ENCODE measurements around the gene NFATC3.
"Not testable (repeated sequence)": the region's sequence is repeated elsewhere in the genome, so short reads cannot be mapped to it uniquely, and the experiment has no call there.

The NFATC3 gene

GRCh38 chr16:68149596-68149995 is 64.4 kb downstream of the NFATC3 start:
- no peak for TF ChIP-seq CTCF (IDR thresholded peaks at IDR 0.05; ENCODE audit: low read depth, low read length, missing control alignments)
- DNase-seq (ENCODE audit: extremely low read depth, low read depth): no peak
- H3K4me3 ChIP-seq (replicated peaks; ENCODE audit: low read depth, low read length): no peak overlapping the region

- TF ChIP-seq CTCF (IDR thresholded peaks at IDR 0.05; ENCODE audit: low read depth, low read length, missing control alignments): no peak
- no peak for DNase-seq (ENCODE audit: extremely low read depth, low read depth)
- H3K4me3 ChIP-seq (replicated peaks; ENCODE audit: low read depth, low read length): no peak overlapping the region
These were observed 70.3 kb downstream of the NFATC3 start for GRCh38 chr16:68155425-68155824.

- TF ChIP-seq CTCF (IDR thresholded peaks at IDR 0.05; ENCODE audit: low read depth, low read length, missing control alignments): no peak
- no peak for DNase-seq (ENCODE audit: extremely low read depth, low read depth)
- no peak overlapping the region for H3K4me3 ChIP-seq (replicated peaks; ENCODE audit: low read depth, low read length)
These were observed 77.2 kb downstream of the NFATC3 start for GRCh38 chr16:68162413-68162812.

GRCh38 chr16:68163275-68163674 is 78.1 kb downstream of the NFATC3 start:
- DNase-seq (ENCODE audit: extremely low read depth, low read depth); H3K4me3 ChIP-seq (replicated peaks; ENCODE audit: low read depth, low read length): not testable (repeated sequence)

GRCh38 chr16:68166264-68166663 is 81.1 kb downstream of the NFATC3 start:
- no peak for TF ChIP-seq CTCF (IDR thresholded peaks at IDR 0.05; ENCODE audit: low read depth, low read length, missing control alignments)
- no peak overlapping the region for H3K4me3 ChIP-seq (replicated peaks; ENCODE audit: low read depth, low read length)
- DNase-seq (ENCODE audit: extremely low read depth, low read depth): no peak

GRCh38 chr16:68179196-68179795 is 94.1 kb downstream of the NFATC3 start:
- no peak overlapping the region for H3K4me3 ChIP-seq (replicated peaks; ENCODE audit: low read depth, low read length)
- TF ChIP-seq CTCF (IDR thresholded peaks at IDR 0.05; ENCODE audit: low read depth, low read length, missing control alignments): no peak
- no peak for DNase-seq (ENCODE audit: extremely low read depth, low read depth)

GRCh38 chr16:68179855-68180254 is 94.7 kb downstream of the NFATC3 start:
- no peak overlapping the region for H3K4me3 ChIP-seq (replicated peaks; ENCODE audit: low read depth, low read length)
- no peak for TF ChIP-seq CTCF (IDR thresholded peaks at IDR 0.05; ENCODE audit: low read depth, low read length, missing control alignments)
- no peak for DNase-seq (ENCODE audit: extremely low read depth, low read depth)
